ENCODE results near the gene PLA2G15. TPM values are rescaled to one million over a fixed set of nuclear protein-coding genes. Genes with fewer than 3 reads are reported as not detected.
A peak's percentile ranks its signal among the peaks of the same experiment; 100 is the strongest.

Gene PLA2G15
- total RNA-seq, 1 donor from 2014 or later, result 15.9 TPM

GRCh38 chr16:68253721-68254120, 8.5 kb downstream of the PLA2G15 start:
- DNase-seq (ENCODE audit: low spot score), result no peak

GRCh38 chr16:68255712-68256111, 10.5 kb downstream of the PLA2G15 start:
- no peak for DNase-seq (ENCODE audit: low spot score)

- DNase-seq (ENCODE audit: low spot score), result no peak
Measured at GRCh38 chr16:68257251-68257905, 12.2 kb downstream of the PLA2G15 start.

DNA sequence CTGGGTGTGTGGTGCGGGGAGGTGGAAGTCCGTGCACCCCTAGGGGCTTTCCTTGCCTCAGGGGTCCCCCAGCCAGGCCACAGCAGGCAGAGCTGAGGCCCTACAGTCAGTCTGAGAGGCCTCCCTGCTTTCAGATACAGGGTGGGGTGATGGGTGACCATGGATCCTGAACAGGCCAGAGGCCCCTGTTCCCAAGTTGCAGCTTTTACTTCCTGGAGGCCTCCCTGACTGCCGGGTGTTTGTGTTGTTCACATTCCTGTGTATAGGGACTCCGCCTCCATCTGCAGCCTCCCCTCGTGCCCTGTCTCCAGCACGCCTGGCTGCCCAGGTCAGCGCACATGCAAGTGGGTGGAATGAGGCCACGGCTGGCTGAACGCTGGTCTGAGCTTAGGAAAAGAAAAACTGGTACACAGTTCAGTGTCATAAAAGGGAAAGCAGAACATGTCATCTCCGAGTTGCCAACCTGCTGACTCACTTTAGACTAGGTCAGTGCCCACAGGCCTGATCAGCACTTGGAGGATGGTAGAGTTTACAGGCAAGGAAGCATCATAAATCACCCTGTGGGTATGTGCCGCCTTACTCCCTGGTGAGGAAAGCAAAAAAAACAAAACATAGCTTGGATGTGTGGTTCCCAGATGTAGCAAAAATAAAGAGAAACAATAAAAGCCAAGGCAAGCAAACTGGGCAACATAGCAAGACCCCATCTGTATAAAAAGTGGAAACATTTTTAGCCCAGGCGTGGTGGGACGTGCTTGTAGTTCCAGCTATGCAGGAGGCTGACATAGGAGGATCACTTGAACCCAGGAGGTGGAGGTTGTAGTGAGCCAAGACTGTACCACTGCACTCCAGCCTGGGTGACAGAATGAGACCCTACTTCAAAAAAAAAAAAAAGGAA, 13.0 kb downstream of the PLA2G15 start:
- DNase-seq (ENCODE audit: low spot score), result peak; percentile 79

GRCh38 chr16:68259007-68259825, 14.0 kb downstream of the PLA2G15 start:
- no peak for DNase-seq (ENCODE audit: low spot score)

DNA sequence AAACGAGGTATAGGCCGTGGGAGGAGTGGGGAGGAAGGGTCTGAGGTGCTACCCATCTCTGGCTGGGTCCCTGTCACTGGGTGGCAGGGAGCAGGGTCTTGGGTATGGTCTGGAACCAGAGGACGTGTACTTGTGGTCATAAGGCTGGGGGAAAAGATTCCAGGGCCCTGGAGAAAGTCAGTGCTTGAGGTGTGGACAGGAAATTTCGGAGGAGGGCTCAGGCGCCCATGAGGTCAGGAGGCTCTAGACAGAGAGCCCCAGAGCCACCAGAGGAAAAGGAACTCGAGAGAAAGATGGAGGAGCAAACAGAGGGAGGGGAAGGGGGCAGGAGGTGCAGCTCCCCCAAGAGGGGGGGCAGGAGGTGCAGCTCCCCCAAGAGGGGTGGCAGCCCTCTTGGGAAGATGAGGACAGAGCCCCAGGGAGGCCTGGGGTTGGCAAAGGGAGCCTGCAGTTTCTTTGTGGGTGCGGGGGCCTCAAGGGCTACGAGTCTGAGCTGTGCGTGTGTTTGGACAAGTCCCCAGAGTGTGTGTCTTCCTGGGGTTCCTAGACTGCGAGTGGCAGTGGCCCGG, 18.5 kb downstream of the PLA2G15 start:
- no peak for DNase-seq (ENCODE audit: low spot score)

DNA sequence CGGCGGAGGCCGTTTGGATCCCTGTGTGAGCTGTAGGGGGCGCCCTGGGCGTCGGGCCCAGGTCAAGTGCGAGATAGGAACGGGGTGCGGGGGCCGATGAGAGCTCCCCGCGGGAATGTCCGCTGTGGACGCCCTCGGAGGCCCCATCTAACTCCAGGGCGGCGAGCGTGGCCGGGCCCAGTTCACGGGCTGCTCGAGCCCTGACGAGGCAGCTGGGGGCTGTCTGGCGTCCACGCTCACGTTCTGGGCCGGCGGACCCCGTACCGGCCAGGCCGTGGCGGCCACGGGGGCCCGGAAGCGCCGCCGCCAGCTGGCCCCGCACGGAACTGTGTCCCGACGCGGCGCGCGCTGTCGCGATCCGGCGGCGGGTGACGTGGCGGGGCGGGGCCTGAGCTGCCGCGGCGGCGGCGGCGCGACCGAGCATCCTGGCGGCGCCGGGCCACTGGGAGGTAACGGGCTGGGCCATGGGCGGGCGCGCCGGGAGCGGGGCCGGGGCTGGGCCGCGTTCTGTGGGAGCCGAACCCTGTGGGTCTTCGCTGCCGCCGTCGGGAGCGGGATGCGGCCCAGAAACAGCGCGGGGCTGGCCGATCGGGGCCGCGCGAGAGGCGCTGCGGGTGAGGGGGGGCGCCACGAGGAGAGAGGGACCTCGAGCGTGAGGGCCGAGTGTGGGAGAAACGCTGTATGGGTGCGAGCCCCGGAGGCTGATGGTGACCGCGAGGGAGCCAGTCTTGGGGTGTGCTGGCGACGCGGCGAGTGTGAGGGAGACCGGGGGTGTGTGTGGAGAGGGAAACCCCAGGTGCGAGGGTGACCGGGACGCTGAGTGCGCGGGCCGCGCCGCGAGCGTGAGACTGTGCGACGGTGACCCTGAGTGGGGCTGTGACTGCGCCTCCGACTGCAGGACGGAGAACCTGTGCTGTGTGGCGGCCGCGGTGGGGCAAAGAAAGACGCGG, 19.2 kb downstream of the PLA2G15 start, which contains the start of gene SLC7A6:
Gene SLC7A6 (plus strand): TSS at position 399 of the 950 bp plus-strand sequence. CDS start 10,201 bp downstream, outside the sequence.
- DNase-seq (ENCODE audit: low spot score), result peak; percentile 77

GRCh38 chr16:68265078-68265920, 20.1 kb downstream of the PLA2G15 start:
- peak; percentile 72 for DNase-seq (ENCODE audit: low spot score)

DNA sequence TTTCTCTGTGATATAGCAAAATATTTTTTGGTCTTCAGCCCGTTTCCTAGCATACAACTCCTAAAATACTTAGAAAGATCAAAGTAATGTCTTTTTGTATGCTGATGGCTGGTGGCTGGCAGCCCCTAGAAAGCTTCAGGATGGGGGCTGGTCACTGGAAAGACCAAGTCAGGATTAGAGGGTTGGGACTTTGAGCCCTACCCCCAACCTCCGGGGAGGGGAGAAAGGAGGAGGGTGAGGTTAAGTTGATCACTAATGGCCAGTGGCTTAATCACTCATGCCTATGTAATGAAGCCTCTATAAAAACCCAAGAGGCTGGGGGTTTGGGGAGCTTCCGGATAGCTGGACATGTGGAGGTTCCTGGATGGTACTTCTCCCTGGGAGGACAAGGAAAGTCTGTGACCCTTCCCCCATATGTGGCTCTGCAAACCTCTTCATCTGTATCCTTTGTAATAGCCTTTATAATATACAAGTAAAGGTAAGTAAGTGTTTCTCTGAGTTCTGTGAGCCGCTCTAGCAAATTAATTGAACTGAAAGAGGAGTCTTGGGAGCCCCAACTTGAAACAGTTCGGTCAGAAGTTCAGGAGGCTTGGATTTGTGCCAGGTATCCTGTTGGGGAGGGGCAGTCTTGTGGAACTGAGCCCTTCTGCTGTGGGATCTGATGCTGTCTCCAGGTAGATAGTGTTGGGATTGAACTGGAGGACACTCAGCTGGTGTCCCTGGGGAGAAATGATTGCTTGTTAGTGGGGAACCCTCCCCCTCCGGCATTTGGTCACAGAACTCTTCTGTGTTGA, 22.6 kb downstream of the PLA2G15 start:
- no peak for DNase-seq (ENCODE audit: low spot score)

- no peak for DNase-seq (ENCODE audit: low spot score)
Measured at GRCh38 chr16:68269793-68270192, 24.6 kb downstream of the PLA2G15 start.

DNA sequence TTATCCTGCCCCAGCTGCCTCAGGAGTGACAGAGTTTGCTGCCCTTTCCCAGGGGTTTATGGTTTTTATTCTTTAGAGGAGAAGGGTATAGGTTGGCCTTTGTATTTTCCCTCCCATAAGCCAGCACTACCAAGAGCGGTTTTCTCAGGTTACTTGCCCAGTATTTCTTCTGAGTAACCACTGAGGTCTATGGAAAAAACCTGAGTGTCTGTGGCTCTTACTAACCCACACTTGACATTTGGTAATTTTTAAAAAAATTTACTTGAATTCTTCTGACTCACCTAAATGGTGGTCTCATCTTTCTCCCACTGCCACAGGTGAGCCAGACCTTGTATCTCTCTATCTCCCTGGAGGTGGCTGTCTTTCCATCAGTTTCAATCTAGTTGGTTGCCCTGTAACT, 25.2 kb downstream of the PLA2G15 start:
- no peak for DNase-seq (ENCODE audit: low spot score)

- no peak for DNase-seq (ENCODE audit: low spot score)
Measured at GRCh38 chr16:68272507-68273209, 27.5 kb downstream of the PLA2G15 start.

GRCh38 chr16:68273459-68273858, 28.3 kb downstream of the PLA2G15 start:
- DNase-seq (ENCODE audit: low spot score), result no peak

GRCh38 chr16:68273896-68274295, 28.7 kb downstream of the PLA2G15 start:
- DNase-seq (ENCODE audit: low spot score), result no peak

DNA sequence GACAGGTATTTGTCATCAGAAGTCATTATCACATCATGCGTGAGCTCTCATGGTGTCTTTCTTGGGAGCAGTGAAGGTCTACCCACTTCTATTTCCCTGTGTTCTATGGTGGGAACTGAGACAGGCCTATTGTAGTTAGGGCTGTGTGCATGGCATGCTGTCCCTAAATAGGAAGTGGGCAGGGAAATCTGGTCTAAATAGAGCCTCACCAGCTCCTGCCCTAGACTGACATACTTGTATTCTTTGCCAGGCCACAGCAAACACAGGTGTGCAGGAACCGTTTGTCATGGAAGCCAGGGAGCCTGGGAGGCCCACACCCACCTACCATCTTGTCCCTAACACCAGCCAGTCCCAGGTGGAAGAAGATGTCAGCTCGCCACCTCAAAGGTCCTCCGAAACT, 29.3 kb downstream of the PLA2G15 start:
- DNase-seq (ENCODE audit: low spot score), result no peak

- DNase-seq (ENCODE audit: low spot score), result no peak
Measured at GRCh38 chr16:68275611-68276191, 30.5 kb downstream of the PLA2G15 start.

- DNase-seq (ENCODE audit: low spot score), result no peak
Measured at GRCh38 chr16:68276223-68276622, 31.1 kb downstream of the PLA2G15 start.
